ENCODE measurements around the gene ACTBL2.

GRCh38 chr5:57441557-57441956, 41.1 kb downstream of the ACTBL2 start:
- TF ChIP-seq CTCF (IDR thresholded peaks at IDR 0.05; ENCODE audit: poor library complexity) (no peak), EZH2 (IDR thresholded peaks at IDR 0.05; ENCODE audit: borderline replicate concordance) (no peak), EZH2phosphoT487 (IDR thresholded peaks at IDR 0.05; ENCODE audit: low read depth, severe bottlenecking, unreplicated experiment) (no peak)
